Neural cell (in vitro differentiated cells): ENCODE measurements around the gene ZNF57. TPM values are rescaled to one million over a fixed set of nuclear protein-coding genes. Genes with fewer than 3 reads are reported as not detected.

Experiments
- H2AFZ ChIP-seq: fragments of 200-600, 300-800 bp; sonication (generic), shearing (Covaris generic); 2 replicates; pipeline ENCODE4 v1.6.0; 2014; ENCODE audit warnings: low read depth, mild to moderate bottlenecking, antibody characterized with exemption, low read length, moderate library complexity
- H3F3A ChIP-seq: fragments of 200-600 bp; shearing (Covaris generic); 2 replicates; pipeline ENCODE4 v1.6.1; 2016; ENCODE audit warnings: mild to moderate bottlenecking, moderate library complexity, mixed read lengths, antibody characterized with exemption, low read length; ENCODE audit not compliant: insufficient read depth, poor library complexity, severe bottlenecking
- H3K27ac ChIP-seq: fragments of 200-600, 300-800 bp; sonication (generic), shearing (Covaris generic); 2 replicates; pipeline ENCODE4 v1.5.1; 2014; ENCODE audit warnings: mild to moderate bottlenecking, low read length, moderate library complexity
- H3K27me3 ChIP-seq: fragments of 300-800, 200-600 bp; sonication (generic), shearing (Covaris generic); 2 replicates; pipeline ENCODE4 v1.6.0; 2014; ENCODE audit warnings: mild to moderate bottlenecking, low read depth, low read length, moderate library complexity; ENCODE audit not compliant: insufficient read depth
- H3K36me3 ChIP-seq: fragments of 300-800, 200-600 bp; sonication (generic), shearing (Covaris generic); 2 replicates; pipeline ENCODE4 v1.5.1; 2014; ENCODE audit warnings: mild to moderate bottlenecking, antibody characterized with exemption, low read length, moderate library complexity; ENCODE audit not compliant: insufficient read depth
- H3K4me2 ChIP-seq: fragments of 300-800, 200-600 bp; sonication (generic), shearing (Covaris generic); 2 replicates; pipeline ENCODE4 v1.6.0; 2014; ENCODE audit warnings: mild to moderate bottlenecking, low read length
- H3K4me3 ChIP-seq: fragments of 300-800, 200-600 bp; sonication (generic), shearing (Covaris generic); 2 replicates; pipeline ENCODE4 v1.5.1; 2014; ENCODE audit warnings: mild to moderate bottlenecking, low read length, moderate library complexity
- H3K79me2 ChIP-seq: fragments of 200-600 bp; shearing (Covaris generic); replicated peaks from 2 replicates; pipeline ENCODE4 v1.6.0; 2014; ENCODE audit warnings: mild to moderate bottlenecking, low read length, moderate library complexity; ENCODE audit not compliant: insufficient read depth
- H3K9ac ChIP-seq: fragments of 300-800, 200-600 bp; sonication (generic), shearing (Covaris generic); 2 replicates; pipeline ENCODE4 v1.6.1; 2016; ENCODE audit warnings: mild to moderate bottlenecking, low read length, mixed read lengths
- H3K9me2 ChIP-seq: fragments of 200-600 bp; shearing (Covaris generic); 2 replicates; pipeline ENCODE4 v1.6.1; 2016; ENCODE audit warnings: mild to moderate bottlenecking, low read length, mixed read lengths; ENCODE audit not compliant: insufficient read depth
- H3K9me3 ChIP-seq: fragments of 200-600, 300-800 bp; sonication (generic), shearing (Covaris generic); 2 replicates; pipeline ENCODE4 v1.6.1; 2016; ENCODE audit warnings: mild to moderate bottlenecking, mixed run types, low read length, moderate library complexity, mixed read lengths
- H4K20me1 ChIP-seq: fragments of 200-600 bp; shearing (Covaris generic); 2 replicates; pipeline ENCODE4 v1.6.1; 2016; ENCODE audit warnings: mild to moderate bottlenecking, mixed run types; ENCODE audit not compliant: insufficient read depth
- CTCF ChIP-seq: fragments of 450-650 bp; IDR thresholded peaks from 2 replicates; pipeline ENCODE4 v1.5.1; 2014; ENCODE audit warnings: antibody characterized with exemption, mild to moderate bottlenecking, moderate library complexity; ENCODE audit not compliant: poor library complexity, severe bottlenecking
- EP300 ChIP-seq: fragments of 450-650 bp; conservative IDR thresholded peaks from 2 replicates; pipeline ENCODE4 v1.6.1; 2014; ENCODE audit warnings: antibody characterized with exemption, mild to moderate bottlenecking, moderate library complexity; ENCODE audit not compliant: poor library complexity, severe bottlenecking
- EZH2 ChIP-seq: fragments of 200-600, 300-800 bp; shearing (Covaris generic), sonication (generic); IDR thresholded peaks from 2 replicates; pipeline ENCODE4 v1.6.1; 2014; ENCODE audit warnings: antibody characterized with exemption, low read length, borderline replicate concordance, mild to moderate bottlenecking; ENCODE audit not compliant: insufficient read depth, poor library complexity, severe bottlenecking
- MXI1 ChIP-seq: fragments of 450-650 bp; conservative IDR thresholded peaks from 2 replicates; pipeline ENCODE4 v1.6.1; 2014; ENCODE audit warnings: antibody characterized with exemption, mild to moderate bottlenecking; ENCODE audit not compliant: poor library complexity, severe bottlenecking
- POLR2AphosphoS5 ChIP-seq: IDR thresholded peaks from 2 replicates; pipeline ENCODE4 v1.6.1; 2012
- RAD21 ChIP-seq: fragments of 450-650 bp; conservative IDR thresholded peaks from 2 replicates; pipeline ENCODE4 v1.6.1; 2014; ENCODE audit warnings: antibody characterized with exemption, mild to moderate bottlenecking, moderate library complexity
- REST ChIP-seq: IDR thresholded peaks from 2 replicates; pipeline ENCODE4 v1.6.1; 2012; ENCODE audit warnings: borderline replicate concordance
- SMC3 ChIP-seq: fragments of 450-650 bp; conservative IDR thresholded peaks from 2 replicates; pipeline ENCODE4 v1.6.1; 2014; ENCODE audit warnings: antibody characterized with exemption, mild to moderate bottlenecking, moderate library complexity; ENCODE audit not compliant: poor library complexity
- TAF1 ChIP-seq: IDR thresholded peaks from 2 replicates; pipeline ENCODE4 v1.6.1; 2012; ENCODE audit warnings: low read depth
- polyA plus RNA-seq: library from polyadenylated mRNA; depleted of rRNA; stranded (reverse); fragments of >200 nt; gene quantifications from 2 replicates; pipeline ENCODE4 v1.2.3, GENCODE V29; 2014

Gene ZNF57
- polyA plus RNA-seq, 1 donor from 2014 or later, result 3.0 TPM

GRCh38 chr19:2957160-2957559 is 56.4 kb downstream of the ZNF57 start:
- H3K9me3 ChIP-seq, result no peaks in the 10 kb centered on the region
- no peaks in the 10 kb centered on the region for H4K20me1 ChIP-seq
- no peak overlapping the region for H2AFZ ChIP-seq
- no peak overlapping the region for H3K27ac ChIP-seq
- H3K4me3 ChIP-seq, result no peak overlapping the region
- H3K27me3 ChIP-seq, result no peaks in the 10 kb centered on the region
- H3F3A ChIP-seq, result no peaks in the 10 kb centered on the region
- H3K79me2 ChIP-seq, result no peaks in the 10 kb centered on the region
- H3K4me2 ChIP-seq, result no peak overlapping the region
- TF ChIP-seq POLR2AphosphoS5 (no peak), RAD21 (no peak), REST (no peak), SMC3 (no peak), EZH2 (no peak), EP300 (no peak), TAF1 (no peak), MXI1 (no peak), CTCF (no peak)
- H3K36me3 ChIP-seq, result no peaks in the 10 kb centered on the region
- H3K9ac ChIP-seq, result no peak overlapping the region
- no peaks in the 10 kb centered on the region for H3K9me2 ChIP-seq

- Histone ChIP-seq H3K79me2 (no peaks in the 10 kb centered on the region), H3K4me3 (no peak overlapping the region), H3F3A (no peaks in the 10 kb centered on the region), H3K36me3 (no peaks in the 10 kb centered on the region), H3K27ac (no peak overlapping the region), H2AFZ (no peak overlapping the region), H3K4me2 (no peak overlapping the region), H3K27me3 (no peaks in the 10 kb centered on the region), H4K20me1 (no peaks in the 10 kb centered on the region), H3K9ac (no peak overlapping the region), H3K9me3 (no peaks in the 10 kb centered on the region), H3K9me2 (no peaks in the 10 kb centered on the region)
- TF ChIP-seq SMC3, result no peak
- no peak for TF ChIP-seq RAD21
- TF ChIP-seq POLR2AphosphoS5, result no peak
- TF ChIP-seq CTCF, result no peak
- no peak for TF ChIP-seq MXI1
- TF ChIP-seq EP300, result no peak
- TF ChIP-seq TAF1, result no peak
- no peak for TF ChIP-seq REST
- no peak for TF ChIP-seq EZH2
These were observed 59.4 kb downstream of the ZNF57 start for GRCh38 chr19:2960120-2960519.
